SK-N-SH treated with all-trans-retinoic acid at 6 μM for 48 hours (cell line): ENCODE data around the gene GABBR2.
"Not testable (repeated sequence)": the region's sequence is repeated elsewhere in the genome, so short reads cannot be mapped to it uniquely, and the experiment has no call there.

Experiments
- ATAC-seq: fragments of 200-7000 bp; cut with Tn5 transposase; 3 replicates; pipeline ENCODE4 v1.9.1; 2020; ENCODE audit warnings: mild to moderate bottlenecking, moderate library complexity
- ARNTL ChIP-seq: fragments of 450-650 bp; formaldehyde crosslinking; IDR thresholded peaks from 2 replicates; pipeline ENCODE4 v1.5.0; 2020; ENCODE audit warnings: low read depth, mild to moderate bottlenecking, moderate library complexity, borderline replicate concordance
- BACH2 ChIP-seq: fragments of 250-450 bp; sonication (Bioruptor Pico); IDR thresholded peaks from 2 replicates; pipeline ENCODE4 v1.9.0; 2021; ENCODE audit warnings: mild to moderate bottlenecking, borderline replicate concordance
- CSDC2 ChIP-seq: fragments of 250-450 bp; sonication (Bioruptor Pico); IDR thresholded peaks from 2 replicates; pipeline ENCODE4 v1.5.0; 2020; ENCODE audit warnings: mild to moderate bottlenecking, moderate library complexity
- ESRRG ChIP-seq: fragments of 250-450 bp; sonication (Bioruptor Pico); IDR thresholded peaks from 2 replicates; pipeline ENCODE4 v1.6.1; 2021; ENCODE audit warnings: mild to moderate bottlenecking
- GLIS3 ChIP-seq: fragments of 250-450 bp; sonication (Bioruptor Pico); IDR thresholded peaks from 2 replicates; pipeline ENCODE4 v1.5.0; 2020; ENCODE audit warnings: mild to moderate bottlenecking, moderate library complexity
- ISL1 ChIP-seq: fragments of 250-450 bp; sonication (Bioruptor Pico); IDR thresholded peaks from 2 replicates; pipeline ENCODE4 v2.1.2; 2022; ENCODE audit warnings: mild to moderate bottlenecking, moderate library complexity
- OSR1 ChIP-seq: fragments of 250-450 bp; sonication (Bioruptor Pico); IDR thresholded peaks from 2 replicates; pipeline ENCODE4 v1.8.0; 2022; ENCODE audit warnings: moderate library complexity, mild to moderate bottlenecking, inconsistent platforms
- POU6F1 ChIP-seq: fragments of 250-450 bp; sonication (Bioruptor Pico); IDR thresholded peaks from 2 replicates; pipeline ENCODE4 v1.8.0; 2021; ENCODE audit warnings: low read depth, mild to moderate bottlenecking, moderate library complexity, borderline replicate concordance
- PPARA ChIP-seq: fragments of 250-450 bp; sonication (Bioruptor Pico); IDR thresholded peaks from 2 replicates; pipeline ENCODE4 v1.5.0; 2020; ENCODE audit warnings: mild to moderate bottlenecking, borderline replicate concordance
- RARB ChIP-seq: fragments of 250-450 bp; sonication (Bioruptor Pico); IDR thresholded peaks from 2 replicates; pipeline ENCODE4 v1.8.0; 2021; ENCODE audit warnings: mild to moderate bottlenecking, moderate library complexity
- SNAI2 ChIP-seq: fragments of 250-450 bp; sonication (Bioruptor Pico); IDR thresholded peaks from 2 replicates; pipeline ENCODE4 v1.5.0; 2020; ENCODE audit warnings: mild to moderate bottlenecking, moderate library complexity
- TCF4 ChIP-seq: fragments of 250-450 bp; sonication (Bioruptor Pico); IDR thresholded peaks from 2 replicates; pipeline ENCODE4 v1.8.0; 2021; ENCODE audit warnings: mild to moderate bottlenecking, moderate library complexity, borderline replicate concordance
- TOX ChIP-seq: fragments of 250-450 bp; sonication (Bioruptor Pico); IDR thresholded peaks from 2 replicates; pipeline ENCODE4 v1.8.0; 2021; ENCODE audit warnings: mild to moderate bottlenecking, moderate library complexity, borderline replicate concordance
- ZFP3 ChIP-seq: fragments of 250-450 bp; sonication (Bioruptor Pico); IDR thresholded peaks from 2 replicates; pipeline ENCODE4 v1.5.0; 2020; ENCODE audit warnings: mild to moderate bottlenecking, moderate library complexity
- ZFP30 ChIP-seq: fragments of 450-650 bp; formaldehyde crosslinking; IDR thresholded peaks from 2 replicates; pipeline ENCODE4 v1.5.0; 2022; ENCODE audit warnings: mild to moderate bottlenecking, moderate library complexity
- ZNF565 ChIP-seq: fragments of 450-650 bp; formaldehyde crosslinking; conservative IDR thresholded peaks from 2 replicates; pipeline ENCODE4 v1.5.0; 2020; ENCODE audit warnings: low read depth, mild to moderate bottlenecking, moderate library complexity
- ZNF70 ChIP-seq: fragments of 450-650 bp; formaldehyde crosslinking; IDR thresholded peaks from 2 replicates; pipeline ENCODE4 v1.5.0; 2020; ENCODE audit warnings: mild to moderate bottlenecking, moderate library complexity
- ZNF8 ChIP-seq: fragments of 450-650 bp; formaldehyde crosslinking; IDR thresholded peaks from 2 replicates; pipeline ENCODE4 v1.5.0; 2020; ENCODE audit warnings: mild to moderate bottlenecking, moderate library complexity
- TF ChIP-seq, protein P1 (sequence below): fragments of 250-450 bp; sonication (Bioruptor Pico); IDR thresholded peaks from 2 replicates; pipeline ENCODE4 v1.5.1; 2020; ENCODE audit warnings: low read depth, mild to moderate bottlenecking, moderate library complexity
- TF ChIP-seq, protein P2 (sequence below): fragments of 250-450 bp; sonication (Bioruptor Pico); IDR thresholded peaks from 2 replicates; pipeline ENCODE4 v1.5.1; 2021; ENCODE audit warnings: mild to moderate bottlenecking, moderate library complexity
- TF ChIP-seq, protein P3 (sequence below): fragments of 250-450 bp; sonication (Bioruptor Pico); IDR thresholded peaks from 2 replicates; pipeline ENCODE4 v1.8.0; 2020; ENCODE audit warnings: mild to moderate bottlenecking, moderate library complexity, borderline replicate concordance
- TF ChIP-seq, protein P4 (sequence below): fragments of 250-450 bp; sonication (Bioruptor Pico); IDR thresholded peaks from 2 replicates; pipeline ENCODE4 v1.5.0; 2020; ENCODE audit warnings: mild to moderate bottlenecking, moderate library complexity

The GABBR2 gene

DNA sequence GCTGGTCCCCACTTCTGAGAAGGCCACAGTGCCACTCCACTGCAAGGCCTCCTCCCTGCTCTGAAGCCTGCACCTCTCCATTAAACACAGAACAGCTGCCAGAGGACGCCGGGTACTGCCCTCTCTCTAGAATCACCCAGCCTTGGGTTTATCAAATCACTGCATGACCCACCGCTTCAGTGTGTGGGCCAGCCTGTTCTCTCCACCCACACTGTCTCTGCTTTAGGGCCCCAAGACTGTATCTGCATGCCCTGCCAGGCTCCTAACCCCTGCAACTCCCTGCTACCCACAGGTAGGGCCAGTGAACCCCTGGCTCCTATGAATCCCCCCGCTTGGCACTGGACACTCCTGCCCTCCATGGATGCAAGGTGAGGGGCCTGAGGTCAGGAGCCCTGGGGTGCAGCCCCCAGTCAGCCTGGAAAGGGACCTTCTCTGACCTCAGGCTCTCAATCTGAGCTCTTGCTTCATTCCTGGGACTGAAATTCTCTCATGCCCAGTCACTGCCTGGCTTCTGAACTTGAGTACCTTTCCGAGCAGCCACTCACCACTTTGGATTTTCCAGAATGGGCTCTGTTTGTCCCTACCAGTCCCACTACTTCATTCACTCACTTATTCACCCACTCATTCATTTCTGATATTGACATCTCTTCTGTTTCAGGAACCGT lies 206.3 kb downstream of the GABBR2 start:
- TF ChIP-seq TCF4 (CRISPR knock-in tag) = no peak
- TF ChIP-seq ZNF70 (CRISPR knock-in tag) = no peak
- ATAC-seq = no peak

- no peak for ATAC-seq
- TF ChIP-seq ZFP30 (CRISPR knock-in tag) (no peak), ZFP3 (no peak), ARNTL (CRISPR knock-in tag) (no peak), TCF4 (CRISPR knock-in tag) (no peak), CSDC2 (CRISPR knock-in tag) (no peak), ESRRG (CRISPR knock-in tag) (no peak), ZNF8 (CRISPR knock-in tag) (no peak), PPARA (CRISPR knock-in tag) (no peak), ZNF565 (no peak), POU6F1 (CRISPR knock-in tag) (no peak), RARB (CRISPR knock-in tag) (no peak), ZNF70 (CRISPR knock-in tag) (no peak), ISL1 (no peak), BACH2 (no peak), TOX (CRISPR knock-in tag) (no peak), GLIS3 (no peak)
- TF ChIP-seq, protein P1, sequence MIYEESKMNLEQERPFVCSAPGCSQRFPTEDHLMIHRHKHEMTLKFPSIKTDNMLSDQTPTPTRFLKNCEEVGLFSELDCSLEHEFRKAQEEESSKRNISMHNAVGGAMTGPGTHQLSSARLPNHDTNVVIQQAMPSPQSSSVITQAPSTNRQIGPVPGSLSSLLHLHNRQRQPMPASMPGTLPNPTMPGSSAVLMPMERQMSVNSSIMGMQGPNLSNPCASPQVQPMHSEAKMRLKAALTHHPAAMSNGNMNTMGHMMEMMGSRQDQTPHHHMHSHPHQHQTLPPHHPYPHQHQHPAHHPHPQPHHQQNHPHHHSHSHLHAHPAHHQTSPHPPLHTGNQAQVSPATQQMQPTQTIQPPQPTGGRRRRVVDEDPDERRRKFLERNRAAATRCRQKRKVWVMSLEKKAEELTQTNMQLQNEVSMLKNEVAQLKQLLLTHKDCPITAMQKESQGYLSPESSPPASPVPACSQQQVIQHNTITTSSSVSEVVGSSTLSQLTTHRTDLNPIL = no peak
- TF ChIP-seq, protein P2, sequence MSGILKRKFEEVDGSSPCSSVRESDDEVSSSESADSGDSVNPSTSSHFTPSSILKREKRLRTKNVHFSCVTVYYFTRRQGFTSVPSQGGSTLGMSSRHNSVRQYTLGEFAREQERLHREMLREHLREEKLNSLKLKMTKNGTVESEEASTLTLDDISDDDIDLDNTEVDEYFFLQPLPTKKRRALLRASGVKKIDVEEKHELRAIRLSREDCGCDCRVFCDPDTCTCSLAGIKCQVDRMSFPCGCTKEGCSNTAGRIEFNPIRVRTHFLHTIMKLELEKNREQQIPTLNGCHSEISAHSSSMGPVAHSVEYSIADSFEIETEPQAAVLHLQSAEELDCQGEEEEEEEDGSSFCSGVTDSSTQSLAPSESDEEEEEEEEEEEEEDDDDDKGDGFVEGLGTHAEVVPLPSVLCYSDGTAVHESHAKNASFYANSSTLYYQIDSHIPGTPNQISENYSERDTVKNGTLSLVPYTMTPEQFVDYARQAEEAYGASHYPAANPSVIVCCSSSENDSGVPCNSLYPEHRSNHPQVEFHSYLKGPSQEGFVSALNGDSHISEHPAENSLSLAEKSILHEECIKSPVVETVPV = no peak
- TF ChIP-seq, protein P3, sequence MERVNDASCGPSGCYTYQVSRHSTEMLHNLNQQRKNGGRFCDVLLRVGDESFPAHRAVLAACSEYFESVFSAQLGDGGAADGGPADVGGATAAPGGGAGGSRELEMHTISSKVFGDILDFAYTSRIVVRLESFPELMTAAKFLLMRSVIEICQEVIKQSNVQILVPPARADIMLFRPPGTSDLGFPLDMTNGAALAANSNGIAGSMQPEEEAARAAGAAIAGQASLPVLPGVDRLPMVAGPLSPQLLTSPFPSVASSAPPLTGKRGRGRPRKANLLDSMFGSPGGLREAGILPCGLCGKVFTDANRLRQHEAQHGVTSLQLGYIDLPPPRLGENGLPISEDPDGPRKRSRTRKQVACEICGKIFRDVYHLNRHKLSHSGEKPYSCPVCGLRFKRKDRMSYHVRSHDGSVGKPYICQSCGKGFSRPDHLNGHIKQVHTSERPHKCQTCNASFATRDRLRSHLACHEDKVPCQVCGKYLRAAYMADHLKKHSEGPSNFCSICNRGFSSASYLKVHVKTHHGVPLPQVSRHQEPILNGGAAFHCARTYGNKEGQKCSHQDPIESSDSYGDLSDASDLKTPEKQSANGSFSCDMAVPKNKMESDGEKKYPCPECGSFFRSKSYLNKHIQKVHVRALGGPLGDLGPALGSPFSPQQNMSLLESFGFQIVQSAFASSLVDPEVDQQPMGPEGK (CRISPR knock-in tag) = no peak
- TF ChIP-seq, protein P4, sequence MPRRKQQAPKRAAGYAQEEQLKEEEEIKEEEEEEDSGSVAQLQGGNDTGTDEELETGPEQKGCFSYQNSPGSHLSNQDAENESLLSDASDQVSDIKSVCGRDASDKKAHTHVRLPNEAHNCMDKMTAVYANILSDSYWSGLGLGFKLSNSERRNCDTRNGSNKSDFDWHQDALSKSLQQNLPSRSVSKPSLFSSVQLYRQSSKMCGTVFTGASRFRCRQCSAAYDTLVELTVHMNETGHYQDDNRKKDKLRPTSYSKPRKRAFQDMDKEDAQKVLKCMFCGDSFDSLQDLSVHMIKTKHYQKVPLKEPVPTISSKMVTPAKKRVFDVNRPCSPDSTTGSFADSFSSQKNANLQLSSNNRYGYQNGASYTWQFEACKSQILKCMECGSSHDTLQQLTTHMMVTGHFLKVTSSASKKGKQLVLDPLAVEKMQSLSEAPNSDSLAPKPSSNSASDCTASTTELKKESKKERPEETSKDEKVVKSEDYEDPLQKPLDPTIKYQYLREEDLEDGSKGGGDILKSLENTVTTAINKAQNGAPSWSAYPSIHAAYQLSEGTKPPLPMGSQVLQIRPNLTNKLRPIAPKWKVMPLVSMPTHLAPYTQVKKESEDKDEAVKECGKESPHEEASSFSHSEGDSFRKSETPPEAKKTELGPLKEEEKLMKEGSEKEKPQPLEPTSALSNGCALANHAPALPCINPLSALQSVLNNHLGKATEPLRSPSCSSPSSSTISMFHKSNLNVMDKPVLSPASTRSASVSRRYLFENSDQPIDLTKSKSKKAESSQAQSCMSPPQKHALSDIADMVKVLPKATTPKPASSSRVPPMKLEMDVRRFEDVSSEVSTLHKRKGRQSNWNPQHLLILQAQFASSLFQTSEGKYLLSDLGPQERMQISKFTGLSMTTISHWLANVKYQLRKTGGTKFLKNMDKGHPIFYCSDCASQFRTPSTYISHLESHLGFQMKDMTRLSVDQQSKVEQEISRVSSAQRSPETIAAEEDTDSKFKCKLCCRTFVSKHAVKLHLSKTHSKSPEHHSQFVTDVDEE (CRISPR knock-in tag) = no peak
Observed at GRCh38 chr9:98501819-98502218, 206.9 kb downstream of the GABBR2 start.

DNA sequence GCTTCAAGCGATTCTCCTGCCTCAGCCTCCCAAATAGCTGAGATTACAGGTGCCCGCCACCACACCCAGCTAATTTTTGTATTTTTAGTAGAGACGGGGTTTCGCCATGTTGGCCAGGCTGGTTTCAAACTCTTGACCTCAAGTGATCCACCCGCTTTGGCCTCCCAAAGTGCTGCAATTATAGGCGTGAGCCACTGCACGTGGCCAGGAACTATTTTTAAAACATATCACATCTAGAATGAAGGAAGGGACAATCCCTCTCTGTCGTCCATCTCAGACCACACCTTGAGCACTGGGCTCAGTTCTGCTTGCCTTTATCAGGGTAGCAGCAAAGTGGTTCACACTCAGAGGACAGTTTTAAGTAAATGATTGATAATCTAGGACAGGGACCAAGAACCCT lies 207.5 kb downstream of the GABBR2 start:
- not testable (repeated sequence) for ATAC-seq

DNA sequence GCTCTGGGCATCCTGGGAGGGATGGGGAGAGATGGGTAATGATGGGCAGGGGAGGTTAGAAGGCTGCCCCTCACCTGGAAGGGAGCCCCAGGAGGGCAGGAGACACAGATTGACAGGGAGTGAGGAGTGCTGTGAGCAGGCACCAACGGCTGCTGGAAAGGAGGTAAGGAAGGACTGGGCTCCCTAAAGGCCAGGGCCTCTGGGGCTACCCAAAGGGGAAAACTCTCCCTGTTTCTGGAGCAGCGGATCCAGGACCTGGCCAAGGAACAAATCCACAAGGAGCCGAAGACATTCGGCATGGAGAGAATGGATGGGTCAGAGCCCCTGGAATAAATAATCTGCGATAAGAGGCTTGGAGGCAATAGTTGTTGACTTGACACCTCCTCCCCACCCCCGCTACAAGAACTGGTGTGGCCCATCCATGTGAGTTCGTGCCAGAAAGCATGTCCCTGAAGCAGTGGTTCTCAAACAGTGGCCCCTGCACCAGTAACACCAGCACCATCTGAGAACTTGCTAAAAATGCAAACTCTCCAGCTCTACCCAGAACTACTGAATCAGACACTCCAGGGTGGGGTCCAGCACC lies 208.3 kb downstream of the GABBR2 start:
- ATAC-seq = no peak
- TF ChIP-seq OSR1 (no peak), ZNF8 (CRISPR knock-in tag) (no peak), ZFP30 (CRISPR knock-in tag) (no peak), SNAI2 (CRISPR knock-in tag) (no peak), BACH2 (no peak), RARB (CRISPR knock-in tag) (no peak), ZNF70 (CRISPR knock-in tag) (no peak), ZNF565 (no peak), TCF4 (CRISPR knock-in tag) (no peak), TOX (CRISPR knock-in tag) (no peak), GLIS3 (no peak)
- TF ChIP-seq, protein P2 = no peak
- TF ChIP-seq, protein P4 (CRISPR knock-in tag) = no peak
